Gastrocnemius medialis (tissue), 4 donors: ENCODE results near the gene CLEC10A.

Experiments
- POLR2A ChIP-seq, 2 donors: fragments of 450-650 bp; IDR thresholded peaks; one replicate each; pipeline ENCODE4 v1.6.1; 2017; ENCODE audit warnings: antibody characterized with exemption in 2 of 2, mild to moderate bottlenecking in 2 of 2, moderate library complexity in 2 of 2
- TF ChIP-seq, protein P1 (sequence below), 5 experiments: fragments of 450-650 bp in 3 of 5; fragments of 200-600 bp in 2 of 5; sonication (generic) in 2 of 5; IDR thresholded peaks in 4 of 5; conservative IDR thresholded peaks in 1 of 5; 1 replicate in 4 of 5; 2 replicates in 1 of 5; pipeline ENCODE4 v1.5.1; 2016 to 2019; ENCODE audit warnings: antibody characterized with exemption in 5 of 5, mild to moderate bottlenecking in 3 of 5, moderate library complexity in 3 of 5

DNA sequence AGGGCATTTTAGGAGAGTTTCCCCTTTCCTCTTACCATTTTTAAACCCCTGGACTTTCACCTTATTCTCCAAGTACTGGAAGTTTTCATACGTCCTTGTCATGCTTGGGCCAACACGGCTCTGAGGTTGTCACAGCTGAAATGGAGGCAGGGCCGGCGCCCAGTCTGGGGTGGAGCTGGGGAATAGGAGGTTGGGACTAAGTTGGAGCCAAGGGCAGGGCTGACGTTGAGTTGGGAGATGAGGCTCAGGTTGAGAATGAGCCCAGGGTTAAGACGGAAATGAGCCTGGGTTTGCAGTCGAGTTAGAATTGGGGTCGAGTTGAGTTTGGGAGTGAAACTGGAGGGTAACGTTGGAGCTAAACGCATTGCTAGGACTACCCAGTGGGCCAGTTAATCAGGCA, 1.3 kb downstream of the CLEC10A start:
- TF ChIP-seq POLR2A (IDR thresholded peaks at IDR 0.05) = no peak
- TF ChIP-seq, protein P1, sequence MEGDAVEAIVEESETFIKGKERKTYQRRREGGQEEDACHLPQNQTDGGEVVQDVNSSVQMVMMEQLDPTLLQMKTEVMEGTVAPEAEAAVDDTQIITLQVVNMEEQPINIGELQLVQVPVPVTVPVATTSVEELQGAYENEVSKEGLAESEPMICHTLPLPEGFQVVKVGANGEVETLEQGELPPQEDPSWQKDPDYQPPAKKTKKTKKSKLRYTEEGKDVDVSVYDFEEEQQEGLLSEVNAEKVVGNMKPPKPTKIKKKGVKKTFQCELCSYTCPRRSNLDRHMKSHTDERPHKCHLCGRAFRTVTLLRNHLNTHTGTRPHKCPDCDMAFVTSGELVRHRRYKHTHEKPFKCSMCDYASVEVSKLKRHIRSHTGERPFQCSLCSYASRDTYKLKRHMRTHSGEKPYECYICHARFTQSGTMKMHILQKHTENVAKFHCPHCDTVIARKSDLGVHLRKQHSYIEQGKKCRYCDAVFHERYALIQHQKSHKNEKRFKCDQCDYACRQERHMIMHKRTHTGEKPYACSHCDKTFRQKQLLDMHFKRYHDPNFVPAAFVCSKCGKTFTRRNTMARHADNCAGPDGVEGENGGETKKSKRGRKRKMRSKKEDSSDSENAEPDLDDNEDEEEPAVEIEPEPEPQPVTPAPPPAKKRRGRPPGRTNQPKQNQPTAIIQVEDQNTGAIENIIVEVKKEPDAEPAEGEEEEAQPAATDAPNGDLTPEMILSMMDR (IDR thresholded peaks at IDR 0.05 in 4 of 5, conservative IDR thresholded peaks at IDR 0.05 in 1 of 5) = no peak
